Measurements from ENCODE around the gene EXT2. TPM values are rescaled to one million over a fixed set of nuclear protein-coding genes. Genes with fewer than 3 reads are reported as not detected.
A peak's percentile ranks its signal among the peaks of the same experiment; 100 is the strongest.

The EXT2 gene
- total and polyA plus RNA-seq, 2 of the 13 experiments (the other 11 are each of a cell fraction or from before 2014, with no cell fraction given) = 61.5 to 68.7 TPM

DNA sequence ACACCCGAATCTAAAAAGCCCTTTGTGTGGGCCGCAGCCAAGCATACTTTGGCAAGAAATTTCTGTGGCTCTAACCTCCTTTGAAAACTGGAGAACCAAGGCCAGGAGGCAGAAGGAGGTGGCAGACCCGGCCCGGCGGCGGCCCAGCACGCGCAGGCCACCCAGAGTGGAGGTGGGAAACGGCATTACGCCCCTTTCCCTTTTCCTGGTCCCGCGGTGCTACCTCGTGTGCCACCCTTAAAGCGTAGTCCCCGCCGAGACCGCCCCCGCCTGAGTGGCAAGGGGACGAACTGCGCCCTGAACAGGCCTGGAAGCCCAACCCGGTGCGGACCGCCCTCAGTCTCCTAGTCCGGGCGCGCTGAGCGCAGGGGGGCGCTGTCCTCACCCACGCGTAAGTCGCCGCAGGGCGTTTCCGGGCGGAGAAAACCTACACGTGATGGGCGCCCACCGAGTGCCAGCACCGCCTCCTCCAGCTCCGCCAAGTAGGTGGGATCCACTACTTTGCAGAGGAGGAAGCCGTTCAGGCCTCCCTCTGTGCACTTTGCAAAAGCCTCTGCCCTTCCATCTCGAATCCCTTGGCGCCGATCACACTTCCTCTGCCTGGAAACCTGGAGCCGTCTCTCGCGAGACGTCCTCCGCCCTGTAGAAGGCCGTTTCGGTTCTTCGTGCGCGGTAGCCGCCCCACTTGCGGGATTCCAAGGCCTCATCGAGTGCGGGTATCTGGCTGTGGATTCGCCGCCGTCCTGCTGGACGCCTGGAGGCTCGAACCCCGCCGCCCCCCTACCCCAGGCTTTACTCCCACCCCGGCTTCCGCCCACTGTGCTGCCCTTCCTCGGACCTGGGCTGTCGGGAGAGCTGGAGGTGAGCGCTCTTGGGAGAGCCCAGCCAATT is 29.4 kb upstream of the EXT2 start, which contains the start of gene ACCS (continued):
- TF ChIP-seq MTF2 (CRISPR knock-in tag; IDR thresholded peaks at IDR 0.05; ENCODE audit: borderline replicate concordance) (peak; percentile 65; the same call in 1 of the 2 replicates), ZFX (CRISPR knock-in tag; IDR thresholded peaks at IDR 0.05; ENCODE audit: low read depth) (peak; percentile 56; the same call in 1 of the 2 replicates)

DNA sequence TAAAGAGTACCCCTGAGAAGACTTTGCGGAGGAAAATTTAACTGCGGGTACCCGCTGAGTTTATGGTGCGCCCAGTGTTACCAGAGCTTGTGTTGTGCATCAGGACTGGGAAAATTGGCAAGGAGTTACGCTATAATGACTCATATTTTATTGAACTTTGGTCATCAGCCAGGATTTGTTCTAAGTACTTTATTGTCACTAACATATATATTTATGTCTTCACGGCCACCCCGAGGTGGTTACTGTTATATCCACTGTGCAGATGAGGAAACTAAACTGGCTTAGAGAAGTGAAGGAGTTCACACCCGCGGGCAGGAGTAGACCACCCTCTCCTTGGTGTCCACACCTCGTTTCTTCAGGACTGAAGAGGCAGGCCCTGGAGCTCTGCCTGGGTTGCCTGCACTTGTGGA is 28.7 kb upstream of the EXT2 start:
- Histone ChIP-seq H3K79me2 (ENCODE audit: insufficient read depth, low read length) (no peaks in the 10 kb centered on the region), H3K4me3 (replicated peaks in 1 of 3; ENCODE audit: insufficient read depth in 1 of 3, low read depth in 2 of 3, low read length in 3 of 3) (no peak overlapping the region), H2AFZ (ENCODE audit: low read length) (no peak overlapping the region), H3K4me1 (ENCODE audit: insufficient read depth, low read length) (0 out of 2 replicates have a peak, but pooled peaks cover 13% of the 10 kb centered on the region), H3K4me2 (ENCODE audit: low read depth, low read length) (no peak overlapping the region), H3K27me3 (ENCODE audit: control insufficient read depth in 1 of 2, insufficient read depth in 2 of 2, low read length in 2 of 2) (peaks cover 0 to 8% of the 10 kb centered on the region in 2 experiments; a peak in 2 of 5 replicates), H3K36me3 (replicated peaks in 1 of 2; ENCODE audit: control insufficient read depth in 1 of 2, insufficient read depth in 2 of 2, low read length in 2 of 2) (no peaks in the 10 kb centered on the region), H3K27ac (ENCODE audit: extremely low read length, insufficient read depth, low read length) (no peak overlapping the region), H3K9me3 (ENCODE audit: low read length) (no peaks in the 10 kb centered on the region), H4K20me1 (ENCODE audit: insufficient read depth, low read length) (no peaks in the 10 kb centered on the region), H3K9ac (ENCODE audit: insufficient read depth, low read depth, low read length) (no peak overlapping the region)
- ChIA-PET CTCF (ENCODE audit: low intra/inter-chr PET ratio, low total read pairs) (no interaction called here), POLR2A (no interaction called here)
- in situ Hi-C loops (cut with HindIII; ENCODE audit: extremely low pct_ligation_motif_present, low pct_unique_long_range_greater_than_20kb) (no loop called here), intact Hi-C loops (cut with micrococcal nuclease; ENCODE audit: unreplicated experiment) (no loop called here)
- no TSS peak for BruUV-seq (replicated peaks)
- FAIRE-seq = no peak
- no peak for DNase-seq (ENCODE audit: low spot score)
- no peak for ATAC-seq
- WGBS (ENCODE audit: low lambda C conversion rate) = 88% methylated on average over 10 of the region's 10 CpGs
- no peak for TF ChIP-seq ZNF17 (CRISPR knock-in tag; IDR thresholded peaks at IDR 0.05)
- no peak for TF ChIP-seq ZNF296 (CRISPR knock-in tag; conservative IDR thresholded peaks at IDR 0.05)
- TF ChIP-seq KLF11 (CRISPR knock-in tag; IDR thresholded peaks at IDR 0.05) = no peak
- TF ChIP-seq, protein P1, sequence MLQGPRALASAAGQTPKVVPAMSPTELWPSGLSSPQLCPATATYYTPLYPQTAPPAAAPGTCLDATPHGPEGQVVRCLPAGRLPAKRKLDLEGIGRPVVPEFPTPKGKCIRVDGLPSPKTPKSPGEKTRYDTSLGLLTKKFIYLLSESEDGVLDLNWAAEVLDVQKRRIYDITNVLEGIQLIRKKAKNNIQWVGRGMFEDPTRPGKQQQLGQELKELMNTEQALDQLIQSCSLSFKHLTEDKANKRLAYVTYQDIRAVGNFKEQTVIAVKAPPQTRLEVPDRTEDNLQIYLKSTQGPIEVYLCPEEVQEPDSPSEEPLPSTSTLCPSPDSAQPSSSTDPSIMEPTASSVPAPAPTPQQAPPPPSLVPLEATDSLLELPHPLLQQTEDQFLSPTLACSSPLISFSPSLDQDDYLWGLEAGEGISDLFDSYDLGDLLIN (CRISPR knock-in tag; IDR thresholded peaks at IDR 0.05; ENCODE audit: borderline replicate concordance) = no peak
- TF ChIP-seq, protein P2, sequence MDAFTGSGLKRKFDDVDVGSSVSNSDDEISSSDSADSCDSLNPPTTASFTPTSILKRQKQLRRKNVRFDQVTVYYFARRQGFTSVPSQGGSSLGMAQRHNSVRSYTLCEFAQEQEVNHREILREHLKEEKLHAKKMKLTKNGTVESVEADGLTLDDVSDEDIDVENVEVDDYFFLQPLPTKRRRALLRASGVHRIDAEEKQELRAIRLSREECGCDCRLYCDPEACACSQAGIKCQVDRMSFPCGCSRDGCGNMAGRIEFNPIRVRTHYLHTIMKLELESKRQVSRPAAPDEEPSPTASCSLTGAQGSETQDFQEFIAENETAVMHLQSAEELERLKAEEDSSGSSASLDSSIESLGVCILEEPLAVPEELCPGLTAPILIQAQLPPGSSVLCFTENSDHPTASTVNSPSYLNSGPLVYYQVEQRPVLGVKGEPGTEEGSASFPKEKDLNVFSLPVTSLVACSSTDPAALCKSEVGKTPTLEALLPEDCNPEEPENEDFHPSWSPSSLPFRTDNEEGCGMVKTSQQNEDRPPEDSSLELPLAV (CRISPR knock-in tag; conservative IDR thresholded peaks at IDR 0.05; ENCODE audit: low read depth) = no peak
- no peak for TF ChIP-seq ZNF446 (CRISPR knock-in tag; IDR thresholded peaks at IDR 0.05)
- no peak for TF ChIP-seq HCFC1 (IDR thresholded peaks at IDR 0.05; ENCODE audit: low read depth, low read length)
- TF ChIP-seq, protein P3, sequence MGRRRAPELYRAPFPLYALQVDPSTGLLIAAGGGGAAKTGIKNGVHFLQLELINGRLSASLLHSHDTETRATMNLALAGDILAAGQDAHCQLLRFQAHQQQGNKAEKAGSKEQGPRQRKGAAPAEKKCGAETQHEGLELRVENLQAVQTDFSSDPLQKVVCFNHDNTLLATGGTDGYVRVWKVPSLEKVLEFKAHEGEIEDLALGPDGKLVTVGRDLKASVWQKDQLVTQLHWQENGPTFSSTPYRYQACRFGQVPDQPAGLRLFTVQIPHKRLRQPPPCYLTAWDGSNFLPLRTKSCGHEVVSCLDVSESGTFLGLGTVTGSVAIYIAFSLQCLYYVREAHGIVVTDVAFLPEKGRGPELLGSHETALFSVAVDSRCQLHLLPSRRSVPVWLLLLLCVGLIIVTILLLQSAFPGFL (CRISPR knock-in tag; IDR thresholded peaks at IDR 0.05) = no peak
- TF ChIP-seq SRSF4 (IDR thresholded peaks at IDR 0.05; ENCODE audit: low read depth, low read length, poor library complexity, severe bottlenecking) = no peak
- no peak for TF ChIP-seq ATF7 (IDR thresholded peaks at IDR 0.05)
- no peak for TF ChIP-seq ATF7 (CRISPR knock-in tag; IDR thresholded peaks at IDR 0.05)
- TF ChIP-seq SSRP1 (CRISPR knock-in tag; IDR thresholded peaks at IDR 0.05) = no peak
- TF ChIP-seq, protein P4, sequence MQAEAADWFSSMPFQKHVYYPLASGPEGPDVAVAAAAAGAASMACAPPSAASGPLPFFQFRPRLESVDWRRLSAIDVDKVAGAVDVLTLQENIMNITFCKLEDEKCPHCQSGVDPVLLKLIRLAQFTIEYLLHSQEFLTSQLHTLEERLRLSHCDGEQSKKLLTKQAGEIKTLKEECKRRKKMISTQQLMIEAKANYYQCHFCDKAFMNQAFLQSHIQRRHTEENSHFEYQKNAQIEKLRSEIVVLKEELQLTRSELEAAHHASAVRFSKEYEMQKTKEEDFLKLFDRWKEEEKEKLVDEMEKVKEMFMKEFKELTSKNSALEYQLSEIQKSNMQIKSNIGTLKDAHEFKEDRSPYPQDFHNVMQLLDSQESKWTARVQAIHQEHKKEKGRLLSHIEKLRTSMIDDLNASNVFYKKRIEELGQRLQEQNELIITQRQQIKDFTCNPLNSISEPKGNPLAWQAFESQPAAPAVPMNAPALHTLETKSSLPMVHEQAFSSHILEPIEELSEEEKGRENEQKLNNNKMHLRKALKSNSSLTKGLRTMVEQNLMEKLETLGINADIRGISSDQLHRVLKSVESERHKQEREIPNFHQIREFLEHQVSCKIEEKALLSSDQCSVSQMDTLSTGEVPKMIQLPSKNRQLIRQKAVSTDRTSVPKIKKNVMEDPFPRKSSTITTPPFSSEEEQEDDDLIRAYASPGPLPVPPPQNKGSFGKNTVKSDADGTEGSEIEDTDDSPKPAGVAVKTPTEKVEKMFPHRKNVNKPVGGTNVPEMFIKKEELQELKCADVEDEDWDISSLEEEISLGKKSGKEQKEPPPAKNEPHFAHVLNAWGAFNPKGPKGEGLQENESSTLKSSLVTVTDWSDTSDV (CRISPR knock-in tag; IDR thresholded peaks at IDR 0.05) = no peak
- no peak for TF ChIP-seq ZNF614 (CRISPR knock-in tag; IDR thresholded peaks at IDR 0.05; ENCODE audit: borderline replicate concordance)
- no peak for TF ChIP-seq BRD4 (CRISPR knock-in tag; IDR thresholded peaks at IDR 0.05)
